ENCODE measurements around the gene LTBP1.

- TF ChIP-seq CTCF (IDR thresholded peaks at IDR 0.05) (no peak), POLR2AphosphoS5 (IDR thresholded peaks at IDR 0.05; ENCODE audit: low read depth, low read length) (no peak), TCF7L2 (IDR thresholded peaks at IDR 0.05; ENCODE audit: low read depth, low read length) (no peak), SIN3A (IDR thresholded peaks at IDR 0.05; ENCODE audit: borderline replicate concordance, insufficient read depth, low read depth, low read length) (no peak), REST (IDR thresholded peaks at IDR 0.05; ENCODE audit: insufficient read depth in 1 of 2, low read depth in 2 of 2, low read length in 1 of 2) (no peak)
Observed at GRCh38 chr2:33131111-33131510, 184.4 kb downstream of the LTBP1 start.

Data from Panc1 (cell line).